OCI-LY3 (cell line): ENCODE measurements around the gene TARS1.

ENCODE experiments used
- H2AFZ ChIP-seq: fragments of 200-600, 300-600 bp; shearing (Covaris generic); 2 replicates; pipeline ENCODE4 v1.6.0; 2014; ENCODE audit warnings: antibody characterized with exemption, low read depth, low read length
- H3K27ac ChIP-seq: fragments of 200-600, 300-600 bp; sonication (generic); 2 replicates; pipeline ENCODE4 v1.5.1; 2014; ENCODE audit warnings: mild to moderate bottlenecking, low read length, moderate library complexity, mixed read lengths
- H3K27me3 ChIP-seq: fragments of 200-600, 300-600 bp; sonication (generic); 2 replicates; pipeline ENCODE4 v1.6.1; 2014; ENCODE audit warnings: low read depth, low read length, mixed read lengths
- H3K36me3 ChIP-seq: fragments of 200-600, 300-600 bp; sonication (generic); replicated peaks from 2 replicates; pipeline ENCODE3; 2014; ENCODE audit warnings: low read depth, low read length, mixed read lengths
- H3K4me1 ChIP-seq: fragments of 300-600, 200-600 bp; sonication (generic); 2 replicates; pipeline ENCODE4 v1.6.1; 2014; ENCODE audit warnings: low read length, mixed read lengths
- H3K4me2 ChIP-seq: fragments of 200-600, 300-600 bp; sonication (generic); 2 replicates; pipeline ENCODE4 v1.6.1; 2014; ENCODE audit warnings: low read length, mixed read lengths
- H3K4me3 ChIP-seq: fragments of 300-600, 200-600 bp; sonication (generic); 2 replicates; pipeline ENCODE4 v1.5.1; 2014; ENCODE audit warnings: antibody characterized with exemption, mild to moderate bottlenecking, low read length, moderate library complexity
- H3K79me2 ChIP-seq: fragments of 300-600, 200-600 bp; shearing (Covaris generic); 2 replicates; pipeline ENCODE4 v1.6.1; 2014; ENCODE audit warnings: mild to moderate bottlenecking, low read length, mixed read lengths
- H3K9ac ChIP-seq: fragments of 300-600, 200-600 bp; shearing (Covaris generic); 2 replicates; pipeline ENCODE4 v1.6.0; 2014; ENCODE audit warnings: mild to moderate bottlenecking, low read length, moderate library complexity
- H3K9me3 ChIP-seq: fragments of 200-600, 300-600 bp; shearing (Covaris generic); 2 replicates; pipeline ENCODE4 v1.6.1; 2014; ENCODE audit warnings: low read length, mixed read lengths; ENCODE audit not compliant: insufficient read depth
- H4K20me1 ChIP-seq: fragments of 200-600, 300-600 bp; sonication (generic); 2 replicates; pipeline ENCODE4 v1.6.1; 2016; ENCODE audit warnings: low read length, mixed read lengths; ENCODE audit not compliant: insufficient read depth
- EZH2phosphoT487 ChIP-seq: fragments of 200-600 bp; shearing (Covaris generic); IDR thresholded peaks from 2 replicates; pipeline ENCODE4 v1.6.1; 2018; ENCODE audit warnings: antibody characterized with exemption, mixed run types, low read depth
- TF ChIP-seq, protein P1 (sequence below): fragments of 200-600, 300-600 bp; sonication (generic); IDR thresholded peaks from 2 replicates; pipeline ENCODE4 v1.5.1; 2014; ENCODE audit warnings: antibody characterized with exemption, low read length, low read depth

The TARS1 gene

GRCh38 chr5:33448118-33448517 lies 7.4 kb downstream of the TARS1 start:
- H3K4me2 ChIP-seq, result no peak overlapping the region
- H3K36me3 ChIP-seq, result peaks cover 44% of the 10 kb centered on the region
- H2AFZ ChIP-seq, result no peak overlapping the region
- no peak overlapping the region for H3K4me3 ChIP-seq
- no peaks in the 10 kb centered on the region for H3K4me1 ChIP-seq
- TF ChIP-seq, protein P1, sequence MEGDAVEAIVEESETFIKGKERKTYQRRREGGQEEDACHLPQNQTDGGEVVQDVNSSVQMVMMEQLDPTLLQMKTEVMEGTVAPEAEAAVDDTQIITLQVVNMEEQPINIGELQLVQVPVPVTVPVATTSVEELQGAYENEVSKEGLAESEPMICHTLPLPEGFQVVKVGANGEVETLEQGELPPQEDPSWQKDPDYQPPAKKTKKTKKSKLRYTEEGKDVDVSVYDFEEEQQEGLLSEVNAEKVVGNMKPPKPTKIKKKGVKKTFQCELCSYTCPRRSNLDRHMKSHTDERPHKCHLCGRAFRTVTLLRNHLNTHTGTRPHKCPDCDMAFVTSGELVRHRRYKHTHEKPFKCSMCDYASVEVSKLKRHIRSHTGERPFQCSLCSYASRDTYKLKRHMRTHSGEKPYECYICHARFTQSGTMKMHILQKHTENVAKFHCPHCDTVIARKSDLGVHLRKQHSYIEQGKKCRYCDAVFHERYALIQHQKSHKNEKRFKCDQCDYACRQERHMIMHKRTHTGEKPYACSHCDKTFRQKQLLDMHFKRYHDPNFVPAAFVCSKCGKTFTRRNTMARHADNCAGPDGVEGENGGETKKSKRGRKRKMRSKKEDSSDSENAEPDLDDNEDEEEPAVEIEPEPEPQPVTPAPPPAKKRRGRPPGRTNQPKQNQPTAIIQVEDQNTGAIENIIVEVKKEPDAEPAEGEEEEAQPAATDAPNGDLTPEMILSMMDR, result no peak
- no peak for TF ChIP-seq EZH2phosphoT487
- no peak overlapping the region for H3K27ac ChIP-seq
- H3K9ac ChIP-seq, result no peak overlapping the region
- no peaks in the 10 kb centered on the region for H3K27me3 ChIP-seq
- peaks cover 73% of the 10 kb centered on the region for H3K79me2 ChIP-seq
- no peaks in the 10 kb centered on the region for H3K9me3 ChIP-seq
- H4K20me1 ChIP-seq, result peaks cover 22% of the 10 kb centered on the region

GRCh38 chr5:33457126-33457525 lies 16.4 kb downstream of the TARS1 start:
- Histone ChIP-seq H2AFZ (no peak overlapping the region), H3K4me1 (no peaks in the 10 kb centered on the region), H3K4me3 (no peak overlapping the region), H3K4me2 (no peak overlapping the region), H4K20me1 (no peaks in the 10 kb centered on the region), H3K27ac (no peak overlapping the region), H3K9me3 (no peaks in the 10 kb centered on the region), H3K36me3 (peaks cover 71% of the 10 kb centered on the region), H3K79me2 (peaks cover 3% of the 10 kb centered on the region), H3K27me3 (no peaks in the 10 kb centered on the region), H3K9ac (no peak overlapping the region)
- TF ChIP-seq EZH2phosphoT487, result no peak
- TF ChIP-seq, protein P1, result no peak

GRCh38 chr5:33457817-33458216 lies 17.1 kb downstream of the TARS1 start:
- H3K79me2 ChIP-seq, result no peaks in the 10 kb centered on the region
- H3K27me3 ChIP-seq, result no peaks in the 10 kb centered on the region
- no peak overlapping the region for H3K27ac ChIP-seq
- no peaks in the 10 kb centered on the region for H4K20me1 ChIP-seq
- H3K36me3 ChIP-seq, result peaks cover 76% of the 10 kb centered on the region
- no peak overlapping the region for H3K4me3 ChIP-seq
- H2AFZ ChIP-seq, result no peak overlapping the region
- no peak overlapping the region for H3K9ac ChIP-seq
- H3K9me3 ChIP-seq, result no peaks in the 10 kb centered on the region
- TF ChIP-seq, protein P1, result no peak
- TF ChIP-seq EZH2phosphoT487, result no peak
- no peak overlapping the region for H3K4me2 ChIP-seq
- H3K4me1 ChIP-seq, result no peaks in the 10 kb centered on the region

DNA sequence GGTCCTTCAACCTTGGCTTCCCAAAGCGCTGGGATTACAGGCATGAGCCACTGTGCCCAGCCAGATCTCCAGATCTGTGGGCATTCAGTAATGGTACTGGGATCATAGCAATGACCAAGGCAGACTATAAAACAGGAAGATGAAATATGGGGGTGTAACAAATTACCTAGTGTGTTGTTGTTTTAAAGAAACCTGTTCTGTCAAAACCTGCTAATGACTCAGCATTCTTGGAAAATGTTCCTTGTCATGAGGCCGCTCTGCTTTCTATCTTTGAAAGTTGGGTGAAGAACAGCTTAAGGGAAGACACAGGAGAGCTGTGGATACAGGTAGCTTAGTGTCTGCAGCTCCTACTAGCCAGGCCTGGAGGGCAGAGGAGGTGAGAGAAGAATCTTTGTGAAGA lies 19.4 kb downstream of the TARS1 start:
- Histone ChIP-seq H3K4me2 (no peak overlapping the region), H3K36me3 (peaks cover 76% of the 10 kb centered on the region), H3K79me2 (no peaks in the 10 kb centered on the region), H3K9ac (no peak overlapping the region), H3K27me3 (no peaks in the 10 kb centered on the region), H3K9me3 (no peaks in the 10 kb centered on the region), H4K20me1 (no peaks in the 10 kb centered on the region), H3K4me1 (no peaks in the 10 kb centered on the region), H3K4me3 (no peak overlapping the region), H2AFZ (no peak overlapping the region), H3K27ac (no peak overlapping the region)
- no peak for TF ChIP-seq EZH2phosphoT487
- TF ChIP-seq, protein P1, result no peak
